AG04449 (cell line): ENCODE data around the gene SND1.
"Not testable (repeated sequence)": the region's sequence is repeated elsewhere in the genome, so short reads cannot be mapped to it uniquely, and the experiment has no call there.

Experiments
- CTCF ChIA-PET: fragments of 350-600 bp; formaldehyde crosslinking; extraction: SDS; loops from one replicate; lab custom pipeline; 2021; ENCODE audit warnings: antibody characterized with exemption; lab: Yijun Ruan, JAX
- POLR2A ChIA-PET: fragments of 400-600, 350-600 bp; formaldehyde crosslinking; extraction: SDS; loops from one replicate; lab custom pipeline; 2020; ENCODE audit warnings: antibody characterized with exemption, inconsistent platforms; lab: Yijun Ruan, JAX
- DNase-seq: peaks from one replicate; pipeline ENCODE4 v3.0.0-alpha.2; 2010; ENCODE audit warnings: low read depth, low spot score
- H3K4me3 ChIP-seq: 2 replicates; pipeline ENCODE4 v1.5.1; 2011; ENCODE audit warnings: low read depth, mild to moderate bottlenecking, control low read depth, low read length
- CTCF ChIP-seq: IDR thresholded peaks from one replicate; pipeline ENCODE4 v1.5.1; 2011; ENCODE audit warnings: mild to moderate bottlenecking, moderate library complexity, low read length, control low read depth, inconsistent platforms; ENCODE audit not compliant: insufficient read depth; ENCODE audit errors: missing control alignments

Gene SND1

GRCh38 chr7:127667759-127668530, 16.0 kb downstream of the SND1 start:
- DNase-seq: no peak
- H3K4me3 ChIP-seq: no peak overlapping the region
- no peak for TF ChIP-seq CTCF
- ChIA-PET CTCF (interaction anchor here (1.4 kb wide), 1 partner anchor 40 kb away, joined by 4 read pairs; no protein-coding TSS in a partner anchor), POLR2A (no interaction called here)

DNA sequence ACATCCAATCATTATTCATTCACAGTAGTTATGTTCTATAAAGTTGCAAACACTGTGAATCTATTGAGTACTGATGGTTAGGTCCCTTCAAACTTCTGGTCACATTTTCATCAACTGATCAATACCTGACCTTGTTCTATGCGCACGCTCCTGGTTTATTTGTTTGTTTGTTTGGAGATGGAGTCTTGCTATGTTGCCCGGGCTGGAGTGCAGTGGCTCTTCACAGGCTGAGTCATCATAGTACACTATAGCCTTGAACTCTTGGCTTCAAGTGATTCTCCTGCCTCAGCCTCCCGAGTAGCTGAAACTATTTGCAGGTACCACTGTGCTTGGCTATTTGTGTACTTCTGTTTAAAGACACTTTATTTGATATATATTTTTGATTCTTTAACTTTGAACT, 19.3 kb downstream of the SND1 start:
- no peak for DNase-seq
- POLR2A ChIA-PET: no interaction called here
- CTCF ChIA-PET: interaction anchor here (1.1 kb wide), 1 partner anchor 14 kb away, joined by 3 read pairs; no protein-coding TSS in a partner anchor
- H3K4me3 ChIP-seq: no peak overlapping the region
- no peak for TF ChIP-seq CTCF

- no peak for TF ChIP-seq CTCF
- no peak overlapping the region for H3K4me3 ChIP-seq
- DNase-seq: no peak
- POLR2A ChIA-PET: interaction anchor here (1.2 kb wide), 1 partner anchor 22 kb away, joined by 3 read pairs; no protein-coding TSS in a partner anchor
- CTCF ChIA-PET: interaction anchor here (0.7 to 1.4 kb wide), 2 partner anchors 21 to 536 kb away, joined by 3 to 4 read pairs; no protein-coding TSS in a partner anchor
Observed at GRCh38 chr7:127673902-127674301, 21.9 kb downstream of the SND1 start.

DNA sequence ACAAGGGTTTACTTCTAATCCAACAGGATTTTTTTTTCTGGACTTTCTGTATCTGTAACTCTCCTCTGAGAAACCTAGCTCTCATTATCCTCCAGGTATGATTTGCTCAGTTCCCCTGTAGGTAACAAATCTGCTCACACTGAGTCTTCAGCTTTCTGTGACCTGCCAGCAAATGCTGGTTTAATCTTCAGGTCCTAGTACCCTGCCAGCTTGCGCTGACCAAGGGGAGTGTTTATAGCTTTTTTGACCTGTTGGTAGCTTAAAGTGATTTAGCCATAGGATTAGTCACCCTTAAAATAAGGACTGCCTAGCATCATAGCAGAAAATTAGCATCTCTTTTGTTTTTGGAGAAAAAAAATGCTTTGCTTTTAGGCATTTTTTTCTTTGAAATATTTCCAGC, 22.4 kb downstream of the SND1 start:
- ChIA-PET CTCF (interaction anchor here (0.7 to 1.4 kb wide), 2 partner anchors 22 to 535 kb away, joined by 3 to 4 read pairs; no protein-coding TSS in a partner anchor), POLR2A (interaction anchor here (1.2 kb wide), 1 partner anchor 23 kb away, joined by 3 read pairs; no protein-coding TSS in a partner anchor)
- H3K4me3 ChIP-seq: no peak overlapping the region
- TF ChIP-seq CTCF: no peak
- no peak for DNase-seq

GRCh38 chr7:127674923-127675322, 22.9 kb downstream of the SND1 start:
- CTCF ChIA-PET, H3K4me3 ChIP-seq, DNase-seq: not testable (repeated sequence)
- POLR2A ChIA-PET: interaction anchor here (1.2 kb wide), 1 partner anchor 23 kb away, joined by 3 read pairs; no protein-coding TSS in a partner anchor

- ChIA-PET POLR2A (interaction anchor here (0.7 kb wide), 1 partner anchor 9 kb away, joined by 3 read pairs; no protein-coding TSS in a partner anchor), CTCF (no interaction called here)
- no peak for TF ChIP-seq CTCF
- H3K4me3 ChIP-seq: no peak overlapping the region
- no peak for DNase-seq
Observed at GRCh38 chr7:127675721-127676120, 23.7 kb downstream of the SND1 start.
